GM18526 (cell line): Measurements from ENCODE around the gene OR5C1.

Source experiments
- POLR2A ChIP-seq: IDR thresholded peaks from 3 replicates; pipeline ENCODE4 v1.6.1; 2011; ENCODE audit not compliant: insufficient read length; ENCODE audit errors: extremely low read depth

OR5C1 gene

GRCh38 chr9:122788831-122789230 lies at the start of gene OR5C1:
OR5C1 (plus strand) TSS chr9:122788933; CDS start chr9:122788933, 0 bp downstream.
- no peak for TF ChIP-seq POLR2A

- no peak for TF ChIP-seq POLR2A
Measured at GRCh38 chr9:122742003-122742402, 46.7 kb upstream of the OR5C1 start, which contains the start of gene OR1L6. OR1L6 (plus strand) TSS chr9:122742303; CDS start chr9:122749848, 7,545 bp downstream.

GRCh38 chr9:122754825-122755224 lies 33.9 kb upstream of the OR5C1 start:
- TF ChIP-seq POLR2A = no peak

- no peak for TF ChIP-seq POLR2A
Measured at GRCh38 chr9:122767817-122768216, 20.9 kb upstream of the OR5C1 start.

- TF ChIP-seq POLR2A = no peak
Measured at GRCh38 chr9:122777052-122777451, 11.7 kb upstream of the OR5C1 start.

- TF ChIP-seq POLR2A = no peak
Measured at GRCh38 chr9:122777935-122778627, 10.7 kb upstream of the OR5C1 start.

GRCh38 chr9:122779181-122779580 lies 9.6 kb upstream of the OR5C1 start:
- no peak for TF ChIP-seq POLR2A

- no peak for TF ChIP-seq POLR2A
Measured at GRCh38 chr9:122780026-122780425, 8.7 kb upstream of the OR5C1 start.

- TF ChIP-seq POLR2A = no peak
Measured at GRCh38 chr9:122781671-122782070, 7.1 kb upstream of the OR5C1 start.

- TF ChIP-seq POLR2A = no peak
Measured at GRCh38 chr9:122785269-122785668, 3.5 kb upstream of the OR5C1 start.

- no peak for TF ChIP-seq POLR2A
Measured at GRCh38 chr9:122786338-122786737, 2.4 kb upstream of the OR5C1 start.

- TF ChIP-seq POLR2A = no peak
Measured at GRCh38 chr9:122789256-122790046, 718 bp downstream of the OR5C1 start.

GRCh38 chr9:122791872-122792669 lies 3.3 kb downstream of the OR5C1 start:
- TF ChIP-seq POLR2A = no peak

- no peak for TF ChIP-seq POLR2A
Measured at GRCh38 chr9:122797316-122798063, 8.8 kb downstream of the OR5C1 start.
